Ishikawa (cell line): ENCODE results near the gene PLSCR3.

Experiments used
- EP300 ChIP-seq: IDR thresholded peaks from 2 replicates; pipeline ENCODE4 v1.6.1; 2012; ENCODE audit warnings: borderline replicate concordance
- RAD21 ChIP-seq: IDR thresholded peaks from 2 replicates; pipeline ENCODE4 v1.6.1; 2012; ENCODE audit warnings: low read depth

DNA sequence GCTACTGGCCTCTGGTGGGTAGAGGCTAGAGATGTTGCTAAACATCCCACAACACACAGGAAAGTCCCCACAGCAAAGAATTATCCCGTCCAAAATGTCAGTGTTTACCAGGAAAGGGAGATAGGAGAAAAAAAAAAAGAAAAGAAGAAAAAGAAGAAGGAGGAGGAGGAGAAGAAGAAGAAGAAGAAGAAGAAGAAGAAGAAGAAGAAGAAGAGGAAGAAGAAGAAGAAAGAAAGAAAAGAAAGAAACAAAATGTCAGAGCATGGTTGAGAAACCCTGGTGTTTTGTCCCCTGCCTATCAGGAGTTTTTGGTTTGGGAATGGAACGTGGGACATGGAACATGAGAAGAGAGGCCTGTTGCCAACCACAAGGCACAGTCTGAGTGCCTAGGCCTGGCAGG, 36.9 kb downstream of the PLSCR3 start:
- TF ChIP-seq EP300 (no peak), RAD21 (no peak)
